PC-9 (cell line): ENCODE measurements around the gene CPED1.

ENCODE experiments used
- CTCF ChIP-seq: fragments of 200-600 bp; sonication (generic); conservative IDR thresholded peaks from 2 replicates; pipeline ENCODE4 v1.6.1; 2017; ENCODE audit warnings: mixed run types, antibody characterized with exemption, mild to moderate bottlenecking, moderate library complexity
- EZH2 ChIP-seq: fragments of 200-600 bp; sonication (generic); IDR thresholded peaks from 2 replicates; pipeline ENCODE4 v1.8.0; 2017; ENCODE audit warnings: antibody characterized with exemption, low read depth

DNA sequence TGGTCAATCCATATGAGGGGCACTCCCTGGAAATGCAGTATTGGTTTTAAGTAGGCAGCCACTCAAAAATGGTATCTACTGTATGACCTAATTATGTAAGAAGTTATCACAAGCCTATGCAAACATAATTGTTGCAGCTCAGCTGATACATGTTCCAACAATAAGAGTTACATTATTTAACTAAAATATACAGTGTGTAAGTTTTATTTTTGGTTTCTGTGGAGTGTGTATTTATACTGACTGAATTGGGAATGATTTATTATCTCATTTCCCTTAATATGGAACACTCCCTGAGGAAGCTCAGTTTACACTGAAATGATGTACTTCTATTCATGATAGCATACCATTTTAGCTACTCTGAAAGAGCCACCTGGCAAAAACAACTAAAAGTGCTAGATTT, 40.5 kb upstream of the CPED1 start:
- no peak for TF ChIP-seq CTCF
- no peak for TF ChIP-seq EZH2
